WTC11 (cell line): ENCODE data around the gene RFX4. TPM values are rescaled to one million over a fixed set of nuclear protein-coding genes. Genes with fewer than 3 reads are reported as not detected.

Source experiments
- ATAC-seq: fragments of 200-7000 bp; cut with Tn5 transposase; 2 replicates; pipeline ENCODE4 v1.10.0; 2021; ENCODE audit warnings: mild to moderate bottlenecking, moderate library complexity
- CTCF ChIA-PET: fragments of 300-600 bp; sonication (Branson Sonifier 250); formaldehyde crosslinking; loops from one replicate; lab custom pipeline; 2021; ENCODE audit warnings: antibody characterized with exemption; lab: Charles Lee
- POLR2A ChIA-PET: fragments of 350-600 bp; sonication (Branson Sonifier 250); formaldehyde crosslinking; loops from one replicate; lab custom pipeline; 2021; ENCODE audit warnings: antibody characterized with exemption; lab: Charles Lee
- DNase-seq: peaks from one replicate; pipeline ENCODE4 v3.0.0; 2021; ENCODE audit warnings: low spot score
- H3K27ac Mint-ChIP-seq: 2 replicates; pipeline ENCODE4 v1.8.0; 2021; ENCODE audit warnings: mixed read lengths
- H3K27me3 Mint-ChIP-seq: 2 replicates; pipeline ENCODE4 v1.8.0; 2021; ENCODE audit warnings: low read depth, mild to moderate bottlenecking, moderate library complexity, mixed read lengths
- H3K36me3 Mint-ChIP-seq: 2 replicates; pipeline ENCODE4 v1.8.0; 2021; ENCODE audit warnings: mixed read lengths
- H3K4me1 Mint-ChIP-seq: 2 replicates; pipeline ENCODE4 v1.8.0; 2022; ENCODE audit warnings: mixed read lengths
- H3K4me3 Mint-ChIP-seq: 2 replicates; pipeline ENCODE4 v1.8.0; 2021; ENCODE audit warnings: mild to moderate bottlenecking, moderate library complexity, mixed read lengths
- H3K9me3 Mint-ChIP-seq: 2 replicates; pipeline ENCODE4 v1.8.0; 2021; ENCODE audit warnings: mixed read lengths
- ATF2 ChIP-seq: sonication (generic); formaldehyde crosslinking; IDR thresholded peaks from 2 replicates; pipeline ENCODE4 v1.8.1; 2022; ENCODE audit warnings: low read depth, missing genetic modification reagents, borderline replicate concordance
- CREB1 ChIP-seq: sonication (generic); formaldehyde crosslinking; IDR thresholded peaks from 2 replicates; pipeline ENCODE4 v1.8.0; 2023; ENCODE audit warnings: mild to moderate bottlenecking, missing genetic modification reagents
- CREM ChIP-seq: sonication (generic); formaldehyde crosslinking; IDR thresholded peaks from 2 replicates; pipeline ENCODE4 v1.8.1; 2022; ENCODE audit warnings: mild to moderate bottlenecking, missing genetic modification reagents, moderate library complexity
- ELF4 ChIP-seq: sonication (generic); formaldehyde crosslinking; IDR thresholded peaks from 2 replicates; pipeline ENCODE4 v1.8.1; 2022; ENCODE audit warnings: low read depth, mild to moderate bottlenecking, moderate library complexity, missing genetic modification reagents
- EMX1 ChIP-seq: fragments of 250-450 bp; sonication (Bioruptor Pico); IDR thresholded peaks from 2 replicates; pipeline ENCODE4 v1.8.0; 2021; ENCODE audit warnings: mild to moderate bottlenecking
- ETV6 ChIP-seq: sonication (generic); formaldehyde crosslinking; IDR thresholded peaks from 2 replicates; pipeline ENCODE4 v1.8.1; 2022; ENCODE audit warnings: mild to moderate bottlenecking, missing genetic modification reagents
- JUN ChIP-seq: sonication (generic); formaldehyde crosslinking; IDR thresholded peaks from 2 replicates; pipeline ENCODE4 v1.8.0; 2023; ENCODE audit warnings: mild to moderate bottlenecking, missing genetic modification reagents
- MXD4 ChIP-seq: fragments of 250-450 bp; sonication (Bioruptor Pico); IDR thresholded peaks from 2 replicates; pipeline ENCODE4 v1.8.0; 2021; ENCODE audit warnings: mild to moderate bottlenecking, moderate library complexity, borderline replicate concordance
- MYBL2 ChIP-seq: sonication (generic); formaldehyde crosslinking; IDR thresholded peaks from 2 replicates; pipeline ENCODE4 v1.8.1; 2023; ENCODE audit warnings: mild to moderate bottlenecking, moderate library complexity, missing genetic modification reagents
- NR3C1 ChIP-seq: sonication (generic); formaldehyde crosslinking; conservative IDR thresholded peaks from 2 replicates; pipeline ENCODE4 v1.8.1; 2023; ENCODE audit warnings: low read depth, mild to moderate bottlenecking, missing genetic modification reagents
- OVOL2 ChIP-seq: fragments of 250-450 bp; sonication (Bioruptor Pico); IDR thresholded peaks from 2 replicates; pipeline ENCODE4 v1.9.0; 2021; ENCODE audit warnings: mild to moderate bottlenecking, borderline replicate concordance
- RELA ChIP-seq: sonication (generic); formaldehyde crosslinking; IDR thresholded peaks from 2 replicates; pipeline ENCODE4 v1.8.1; 2022; ENCODE audit warnings: missing genetic modification reagents, mild to moderate bottlenecking, borderline replicate concordance
- RORB ChIP-seq: fragments of 250-450 bp; sonication (Bioruptor Pico); IDR thresholded peaks from 2 replicates; pipeline ENCODE4 v1.9.0; 2021; ENCODE audit warnings: mild to moderate bottlenecking
- SMAD4 ChIP-seq: sonication (generic); formaldehyde crosslinking; IDR thresholded peaks from 2 replicates; pipeline ENCODE4 v1.8.0; 2022; ENCODE audit warnings: mild to moderate bottlenecking, missing genetic modification reagents
- SOX15 ChIP-seq: fragments of 250-450 bp; sonication (Bioruptor Pico); IDR thresholded peaks from 2 replicates; pipeline ENCODE4 v1.9.0; 2021; ENCODE audit warnings: mild to moderate bottlenecking
- TEAD1 ChIP-seq: sonication (generic); formaldehyde crosslinking; IDR thresholded peaks from 2 replicates; pipeline ENCODE4 v1.8.0; 2022; ENCODE audit warnings: mild to moderate bottlenecking, missing genetic modification reagents
- TP53 ChIP-seq: sonication (generic); formaldehyde crosslinking; IDR thresholded peaks from 2 replicates; pipeline ENCODE4 v1.8.1; 2023; ENCODE audit warnings: mild to moderate bottlenecking, missing genetic modification reagents
- USF1 ChIP-seq: sonication (generic); formaldehyde crosslinking; IDR thresholded peaks from 2 replicates; pipeline ENCODE4 v1.8.0; 2022; ENCODE audit warnings: mild to moderate bottlenecking, missing genetic modification reagents
- ZNF138 ChIP-seq: sonication (generic); formaldehyde crosslinking; conservative IDR thresholded peaks from 2 replicates; pipeline ENCODE4 v1.8.1; 2022; ENCODE audit warnings: mild to moderate bottlenecking, moderate library complexity, missing genetic modification reagents
- ZNF671 ChIP-seq: fragments of 250-450 bp; sonication (Bioruptor Pico); IDR thresholded peaks from 2 replicates; pipeline ENCODE4 v1.8.0; 2021; ENCODE audit warnings: mild to moderate bottlenecking
- ZSCAN18 ChIP-seq: fragments of 250-450 bp; sonication (Bioruptor Pico); IDR thresholded peaks from 2 replicates; pipeline ENCODE4 v2.1.2; 2022; ENCODE audit warnings: mild to moderate bottlenecking, moderate library complexity
- total RNA-seq: library from RNA; stranded (reverse); gene quantifications from 3 replicates; pipeline ENCODE4 v1.2.3, GENCODE V29; 2021
- TF ChIP-seq, protein P1 (sequence below): fragments of 250-450 bp; sonication (Bioruptor Pico); IDR thresholded peaks from 2 replicates; pipeline ENCODE4 v1.9.0; 2021; ENCODE audit warnings: mild to moderate bottlenecking
- TF ChIP-seq, protein P2 (sequence below): sonication (generic); formaldehyde crosslinking; IDR thresholded peaks from 2 replicates; pipeline ENCODE4 v1.8.1; 2023; ENCODE audit warnings: mild to moderate bottlenecking, missing genetic modification reagents
- TF ChIP-seq, protein P3 (sequence below): sonication (generic); formaldehyde crosslinking; IDR thresholded peaks from 2 replicates; pipeline ENCODE4 v1.8.0; 2023; ENCODE audit warnings: mild to moderate bottlenecking, missing genetic modification reagents
- TF ChIP-seq, protein P4 (sequence below): sonication (generic); formaldehyde crosslinking; IDR thresholded peaks from 2 replicates; pipeline ENCODE4 v1.8.1; 2022; ENCODE audit warnings: low read depth, mild to moderate bottlenecking, moderate library complexity, missing genetic modification reagents, borderline replicate concordance
- TF ChIP-seq, protein P5 (sequence below): sonication (generic); formaldehyde crosslinking; IDR thresholded peaks from 2 replicates; pipeline ENCODE4 v1.8.1; 2023; ENCODE audit warnings: mild to moderate bottlenecking, missing genetic modification reagents, moderate library complexity

The RFX4 gene
- total RNA-seq, 1 experiment from 2014 or later, result 0.26 TPM

- no peak for ATAC-seq
- no peak for DNase-seq
- ChIA-PET CTCF (no interaction called here), POLR2A (no interaction called here)
- Mint-ChIP-seq H3K36me3 (no peaks in the 10 kb centered on the region), H3K27ac (no peak overlapping the region), H3K4me1 (peaks cover 30% of the 10 kb centered on the region), H3K4me3 (no peak overlapping the region), H3K27me3 (no peaks in the 10 kb centered on the region), H3K9me3 (no peaks in the 10 kb centered on the region)
- no peak for TF ChIP-seq CREM (CRISPR knock-in tag)
- TF ChIP-seq RELA (CRISPR knock-in tag), result no peak
- no peak for TF ChIP-seq EMX1 (CRISPR knock-in tag)
- TF ChIP-seq TP53, result no peak
- TF ChIP-seq, protein P1, sequence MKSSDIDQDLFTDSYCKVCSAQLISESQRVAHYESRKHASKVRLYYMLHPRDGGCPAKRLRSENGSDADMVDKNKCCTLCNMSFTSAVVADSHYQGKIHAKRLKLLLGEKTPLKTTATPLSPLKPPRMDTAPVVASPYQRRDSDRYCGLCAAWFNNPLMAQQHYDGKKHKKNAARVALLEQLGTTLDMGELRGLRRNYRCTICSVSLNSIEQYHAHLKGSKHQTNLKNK, result no peak
- no peak for TF ChIP-seq ZSCAN18 (CRISPR knock-in tag)
- no peak for TF ChIP-seq ZNF671 (CRISPR knock-in tag)
- TF ChIP-seq RORB (CRISPR knock-in tag), result no peak
- TF ChIP-seq, protein P2, sequence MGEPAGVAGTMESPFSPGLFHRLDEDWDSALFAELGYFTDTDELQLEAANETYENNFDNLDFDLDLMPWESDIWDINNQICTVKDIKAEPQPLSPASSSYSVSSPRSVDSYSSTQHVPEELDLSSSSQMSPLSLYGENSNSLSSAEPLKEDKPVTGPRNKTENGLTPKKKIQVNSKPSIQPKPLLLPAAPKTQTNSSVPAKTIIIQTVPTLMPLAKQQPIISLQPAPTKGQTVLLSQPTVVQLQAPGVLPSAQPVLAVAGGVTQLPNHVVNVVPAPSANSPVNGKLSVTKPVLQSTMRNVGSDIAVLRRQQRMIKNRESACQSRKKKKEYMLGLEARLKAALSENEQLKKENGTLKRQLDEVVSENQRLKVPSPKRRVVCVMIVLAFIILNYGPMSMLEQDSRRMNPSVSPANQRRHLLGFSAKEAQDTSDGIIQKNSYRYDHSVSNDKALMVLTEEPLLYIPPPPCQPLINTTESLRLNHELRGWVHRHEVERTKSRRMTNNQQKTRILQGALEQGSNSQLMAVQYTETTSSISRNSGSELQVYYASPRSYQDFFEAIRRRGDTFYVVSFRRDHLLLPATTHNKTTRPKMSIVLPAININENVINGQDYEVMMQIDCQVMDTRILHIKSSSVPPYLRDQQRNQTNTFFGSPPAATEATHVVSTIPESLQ, result no peak
- TF ChIP-seq, protein P3, sequence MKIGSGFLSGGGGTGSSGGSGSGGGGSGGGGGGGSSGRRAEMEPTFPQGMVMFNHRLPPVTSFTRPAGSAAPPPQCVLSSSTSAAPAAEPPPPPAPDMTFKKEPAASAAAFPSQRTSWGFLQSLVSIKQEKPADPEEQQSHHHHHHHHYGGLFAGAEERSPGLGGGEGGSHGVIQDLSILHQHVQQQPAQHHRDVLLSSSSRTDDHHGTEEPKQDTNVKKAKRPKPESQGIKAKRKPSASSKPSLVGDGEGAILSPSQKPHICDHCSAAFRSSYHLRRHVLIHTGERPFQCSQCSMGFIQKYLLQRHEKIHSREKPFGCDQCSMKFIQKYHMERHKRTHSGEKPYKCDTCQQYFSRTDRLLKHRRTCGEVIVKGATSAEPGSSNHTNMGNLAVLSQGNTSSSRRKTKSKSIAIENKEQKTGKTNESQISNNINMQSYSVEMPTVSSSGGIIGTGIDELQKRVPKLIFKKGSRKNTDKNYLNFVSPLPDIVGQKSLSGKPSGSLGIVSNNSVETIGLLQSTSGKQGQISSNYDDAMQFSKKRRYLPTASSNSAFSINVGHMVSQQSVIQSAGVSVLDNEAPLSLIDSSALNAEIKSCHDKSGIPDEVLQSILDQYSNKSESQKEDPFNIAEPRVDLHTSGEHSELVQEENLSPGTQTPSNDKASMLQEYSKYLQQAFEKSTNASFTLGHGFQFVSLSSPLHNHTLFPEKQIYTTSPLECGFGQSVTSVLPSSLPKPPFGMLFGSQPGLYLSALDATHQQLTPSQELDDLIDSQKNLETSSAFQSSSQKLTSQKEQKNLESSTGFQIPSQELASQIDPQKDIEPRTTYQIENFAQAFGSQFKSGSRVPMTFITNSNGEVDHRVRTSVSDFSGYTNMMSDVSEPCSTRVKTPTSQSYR, result no peak
- no peak for TF ChIP-seq ATF2 (CRISPR knock-in tag)
- TF ChIP-seq JUN (CRISPR knock-in tag), result no peak
- TF ChIP-seq, protein P4, sequence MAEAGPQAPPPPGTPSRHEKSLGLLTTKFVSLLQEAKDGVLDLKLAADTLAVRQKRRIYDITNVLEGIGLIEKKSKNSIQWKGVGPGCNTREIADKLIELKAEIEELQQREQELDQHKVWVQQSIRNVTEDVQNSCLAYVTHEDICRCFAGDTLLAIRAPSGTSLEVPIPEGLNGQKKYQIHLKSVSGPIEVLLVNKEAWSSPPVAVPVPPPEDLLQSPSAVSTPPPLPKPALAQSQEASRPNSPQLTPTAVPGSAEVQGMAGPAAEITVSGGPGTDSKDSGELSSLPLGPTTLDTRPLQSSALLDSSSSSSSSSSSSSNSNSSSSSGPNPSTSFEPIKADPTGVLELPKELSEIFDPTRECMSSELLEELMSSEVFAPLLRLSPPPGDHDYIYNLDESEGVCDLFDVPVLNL (CRISPR knock-in tag), result no peak
- TF ChIP-seq ELF4, result no peak
- no peak for TF ChIP-seq OVOL2
- TF ChIP-seq USF1, result no peak
- no peak for TF ChIP-seq MXD4
- no peak for TF ChIP-seq TEAD1
These were observed 96.8 kb downstream of the RFX4 start for GRCh38 chr12:106679574-106679973.

GRCh38 chr12:106680280-106680679 lies 97.5 kb downstream of the RFX4 start:
- Mint-ChIP-seq H3K9me3 (no peaks in the 10 kb centered on the region), H3K27ac (no peak overlapping the region), H3K4me3 (no peak overlapping the region), H3K4me1 (peaks cover 30% of the 10 kb centered on the region), H3K27me3 (no peaks in the 10 kb centered on the region), H3K36me3 (no peaks in the 10 kb centered on the region)
- CTCF ChIA-PET, result no interaction called here
- ATAC-seq, result no peak
- POLR2A ChIA-PET, result no interaction called here
- no peak for DNase-seq
- no peak for TF ChIP-seq SMAD4 (CRISPR knock-in tag)
- TF ChIP-seq SOX15, result no peak
- TF ChIP-seq, protein P1, result no peak
- no peak for TF ChIP-seq NR3C1 (CRISPR knock-in tag)
- no peak for TF ChIP-seq CREB1 (CRISPR knock-in tag)
- no peak for TF ChIP-seq ZNF138 (CRISPR knock-in tag)
- TF ChIP-seq, protein P5, sequence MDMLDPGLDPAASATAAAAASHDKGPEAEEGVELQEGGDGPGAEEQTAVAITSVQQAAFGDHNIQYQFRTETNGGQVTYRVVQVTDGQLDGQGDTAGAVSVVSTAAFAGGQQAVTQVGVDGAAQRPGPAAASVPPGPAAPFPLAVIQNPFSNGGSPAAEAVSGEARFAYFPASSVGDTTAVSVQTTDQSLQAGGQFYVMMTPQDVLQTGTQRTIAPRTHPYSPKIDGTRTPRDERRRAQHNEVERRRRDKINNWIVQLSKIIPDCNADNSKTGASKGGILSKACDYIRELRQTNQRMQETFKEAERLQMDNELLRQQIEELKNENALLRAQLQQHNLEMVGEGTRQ (CRISPR knock-in tag), result no peak
- no peak for TF ChIP-seq ZNF671 (CRISPR knock-in tag)
- no peak for TF ChIP-seq ETV6
- TF ChIP-seq MYBL2 (CRISPR knock-in tag), result no peak
